Thyroid gland (tissue), 4 donors: Measurements from ENCODE around the gene BARHL1.

Source experiments
- CTCF ChIP-seq, 6 experiments: fragments of 200-600 bp in 3 of 6; fragments of 450-650 bp in 3 of 6; sonication (generic) in 3 of 6; IDR thresholded peaks; one replicate each; pipeline ENCODE4 v1.5.1; 2016 to 2019; ENCODE audit warnings: antibody characterized with exemption in 6 of 6, mild to moderate bottlenecking in 2 of 6, inconsistent platforms in 1 of 6, moderate library complexity in 1 of 6
- POLR2A ChIP-seq, 2 donors: fragments of 450-650 bp; IDR thresholded peaks; one replicate each; pipeline ENCODE4 v1.6.1; 2017; ENCODE audit warnings: antibody characterized with exemption in 2 of 2, mild to moderate bottlenecking in 2 of 2, moderate library complexity in 1 of 2

DNA sequence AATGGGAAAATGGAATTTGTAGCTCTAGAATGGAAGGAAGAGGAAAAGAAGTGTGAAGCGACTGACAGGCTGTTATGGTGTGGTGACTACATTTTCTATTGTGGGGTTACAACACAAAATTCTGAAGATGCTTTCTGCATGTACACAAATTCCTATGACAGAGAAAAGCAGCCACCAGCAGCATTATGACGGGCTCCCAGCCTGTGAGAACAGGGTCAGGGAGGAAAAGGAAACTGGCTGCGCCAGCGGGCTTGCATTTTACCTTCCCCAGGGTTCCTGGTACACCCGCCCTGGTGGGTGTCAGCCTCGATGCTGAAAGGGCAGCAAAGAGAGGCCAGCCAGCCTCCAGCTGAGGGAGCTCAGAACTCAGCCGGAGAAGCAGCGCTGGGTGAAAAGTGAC, 46.3 kb downstream of the BARHL1 start:
- TF ChIP-seq CTCF (IDR thresholded peaks at IDR 0.05) (no peak), POLR2A (IDR thresholded peaks at IDR 0.05) (no peak)
